ENCODE measurements around the gene KDM4C. TPM values are rescaled to one million over a fixed set of nuclear protein-coding genes. Genes with fewer than 3 reads are reported as not detected.

KDM4C gene
- total RNA-seq, 4 donors from 2014 or later = 39.0 to 113 (median 43.9) TPM

DNA sequence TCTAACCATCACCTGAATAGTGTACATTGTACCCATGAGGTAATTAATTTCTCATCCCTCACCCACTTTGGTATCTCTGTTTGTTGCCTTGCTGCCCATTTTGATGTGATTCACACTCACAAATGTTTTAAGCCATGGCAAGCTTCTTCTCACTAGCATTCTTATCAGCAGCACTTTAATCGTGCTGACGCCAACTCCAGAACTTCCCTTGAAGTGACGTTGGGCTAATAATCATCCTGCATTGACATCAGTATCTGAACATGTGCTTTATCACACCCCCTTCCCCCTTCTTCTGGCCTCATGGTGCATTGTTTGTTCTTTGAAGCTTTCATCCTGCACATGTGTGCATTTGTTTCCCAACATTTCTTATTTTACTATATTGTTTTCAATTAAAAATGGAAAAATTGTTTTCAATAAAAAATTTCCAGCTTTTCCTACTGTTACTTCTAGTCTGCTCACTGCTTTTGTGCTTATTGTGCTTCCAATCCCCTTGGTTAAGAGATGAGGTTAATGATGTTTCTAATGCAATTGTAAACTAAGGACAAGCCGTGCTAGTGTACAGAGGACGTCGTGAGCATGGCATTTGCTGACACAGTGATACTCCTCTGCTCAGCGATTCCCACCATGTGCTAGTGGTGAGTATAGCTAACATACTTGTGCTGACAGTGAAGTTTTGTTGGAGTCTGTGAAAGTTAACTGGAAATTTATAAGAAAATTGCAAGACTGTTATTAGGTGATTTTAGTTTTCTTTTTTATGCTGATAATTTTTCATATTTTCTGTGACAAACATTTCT is 238.5 kb downstream of the KDM4C start:
- no peak for DNase-seq (ENCODE audit: low spot score in 2 of 2)
- no peaks in the 10 kb centered on the region for H3K27me3 ChIP-seq
- H3K36me3 ChIP-seq = peaks cover 43% of the 10 kb centered on the region
- no peak for TF ChIP-seq EP300 (IDR thresholded peaks at IDR 0.05)
- no peak for TF ChIP-seq POLR2AphosphoS5 (IDR thresholded peaks at IDR 0.05)
- TF ChIP-seq CTCF (IDR thresholded peaks at IDR 0.05) = no peak
- no peak for TF ChIP-seq POLR2A (IDR thresholded peaks at IDR 0.05)
- 89% methylated on average over 7 of the region's 7 CpGs for WGBS
- no peak overlapping the region for H3K4me3 ChIP-seq
- no peak overlapping the region for H3K27ac ChIP-seq
- no peaks in the 10 kb centered on the region for H3K9me3 ChIP-seq
- H3K4me1 ChIP-seq = no peaks in the 10 kb centered on the region

- 73% methylated on average over 1 of the region's 1 CpG for WGBS
- no peak for DNase-seq (ENCODE audit: low spot score in 2 of 2)
- Histone ChIP-seq H3K27me3 (no peaks in the 10 kb centered on the region), H3K36me3 (peaks cover 47% of the 10 kb centered on the region), H3K9me3 (no peaks in the 10 kb centered on the region), H3K4me3 (no peak overlapping the region), H3K27ac (no peak overlapping the region), H3K4me1 (no peaks in the 10 kb centered on the region)
- TF ChIP-seq POLR2AphosphoS5 (IDR thresholded peaks at IDR 0.05) = no peak
Observed at GRCh38 chr9:6997330-6997729, 239.6 kb downstream of the KDM4C start.

DNA sequence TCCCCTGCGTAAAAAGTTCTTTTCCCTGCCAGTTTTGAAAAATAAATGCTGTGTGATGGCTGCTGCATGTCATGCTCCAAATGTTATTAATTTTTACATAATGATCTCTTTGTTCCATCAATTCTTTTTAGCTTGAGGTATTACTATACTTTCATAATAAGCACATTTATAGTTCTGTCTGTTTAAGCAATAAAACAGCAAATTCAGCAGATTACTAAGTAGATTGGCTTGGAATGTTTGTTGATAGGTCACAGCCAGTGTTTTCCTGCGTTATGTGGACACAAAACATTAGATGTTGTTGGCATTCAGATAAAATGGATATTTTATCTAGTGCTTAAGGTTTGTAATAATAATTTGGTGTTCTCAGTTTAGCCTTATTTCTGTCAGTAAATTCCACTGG is 242.0 kb downstream of the KDM4C start:
- Histone ChIP-seq H3K9me3 (no peaks in the 10 kb centered on the region), H3K27me3 (no peaks in the 10 kb centered on the region), H3K27ac (no peak overlapping the region), H3K4me3 (no peak overlapping the region), H3K36me3 (peaks cover 43% of the 10 kb centered on the region), H3K4me1 (no peaks in the 10 kb centered on the region)
- WGBS = 67% methylated on average over 2 of the region's 2 CpGs
- TF ChIP-seq EP300 (IDR thresholded peaks at IDR 0.05) (no peak), CTCF (IDR thresholded peaks at IDR 0.05) (no peak), POLR2AphosphoS5 (IDR thresholded peaks at IDR 0.05) (no peak), POLR2A (IDR thresholded peaks at IDR 0.05) (no peak)
- no peak for DNase-seq (ENCODE audit: low spot score in 2 of 2)

GRCh38 chr9:7001571-7001970 is 243.8 kb downstream of the KDM4C start:
- no peaks in the 10 kb centered on the region for H3K4me1 ChIP-seq
- no peak for TF ChIP-seq POLR2AphosphoS5 (IDR thresholded peaks at IDR 0.05)
- no peak for TF ChIP-seq CTCF (IDR thresholded peaks at IDR 0.05)
- TF ChIP-seq POLR2A (IDR thresholded peaks at IDR 0.05) = no peak
- no peak for TF ChIP-seq EP300 (IDR thresholded peaks at IDR 0.05)
- H3K9me3 ChIP-seq = no peaks in the 10 kb centered on the region
- no peak overlapping the region for H3K27ac ChIP-seq
- H3K4me3 ChIP-seq = no peak overlapping the region
- no peaks in the 10 kb centered on the region for H3K27me3 ChIP-seq
- H3K36me3 ChIP-seq = peaks cover 28% of the 10 kb centered on the region
- WGBS = 93% methylated on average over 1 of the region's 1 CpG
- DNase-seq (ENCODE audit: low spot score in 2 of 2) = no peak

- no peak for TF ChIP-seq EP300 (IDR thresholded peaks at IDR 0.05)
- TF ChIP-seq POLR2AphosphoS5 (IDR thresholded peaks at IDR 0.05) = no peak
- TF ChIP-seq CTCF (IDR thresholded peaks at IDR 0.05) = no peak
- no peak for TF ChIP-seq POLR2A (IDR thresholded peaks at IDR 0.05)
- Histone ChIP-seq H3K9me3 (no peaks in the 10 kb centered on the region), H3K36me3 (peaks cover 32% of the 10 kb centered on the region), H3K4me1 (no peaks in the 10 kb centered on the region), H3K4me3 (no peak overlapping the region), H3K27me3 (no peaks in the 10 kb centered on the region), H3K27ac (no peak overlapping the region)
- WGBS = 96% methylated on average over 2 of the region's 2 CpGs
- no peak for DNase-seq (ENCODE audit: low spot score in 2 of 2)
Observed at GRCh38 chr9:7003861-7004260, 246.1 kb downstream of the KDM4C start.
